ENCODE measurements around the gene PCSK1. TPM values are rescaled to one million over a fixed set of nuclear protein-coding genes. Genes with fewer than 3 reads are reported as not detected.

The PCSK1 gene
- total RNA-seq, 1 experiment from 2014 or later: not detected

GRCh38 chr5:96342581-96342980 is 90.5 kb downstream of the PCSK1 start:
- ATAC-seq (no peak), DNase-seq (ENCODE audit: low read depth, low spot score) (no peak)
- in situ Hi-C loops (cut with HindIII; ENCODE audit: low pct_unique_long_range_greater_than_20kb, low sequenced_read_pairs) (no loop called here), intact Hi-C loops (cut with micrococcal nuclease; ENCODE audit: unreplicated experiment) (no loop called here)
- POLR2A ChIA-PET: no interaction called here
- Histone ChIP-seq H3K36me3 (ENCODE audit: control insufficient read depth, insufficient read depth, low read length) (no peaks in the 10 kb centered on the region), H3K4me3 (ENCODE audit: low read depth in 2 of 2, low read length in 2 of 2) (no peak overlapping the region), H3K4me1 (ENCODE audit: control insufficient read depth, insufficient read depth, low read length) (no peaks in the 10 kb centered on the region), H3K9me3 (ENCODE audit: control insufficient read depth, insufficient read depth, low read depth, low read length) (no peaks in the 10 kb centered on the region), H3K27me3 (ENCODE audit: control insufficient read depth, insufficient read depth, low read length) (no peaks in the 10 kb centered on the region; the same call in 1 of the 2 replicates), H3K27ac (ENCODE audit: low read length) (no peak overlapping the region; the same call in 1 of the 2 replicates)
- no peak for TF ChIP-seq REST (IDR thresholded peaks at IDR 0.05; ENCODE audit: insufficient read depth in 1 of 2, low read depth in 2 of 2, low read length in 1 of 2)
- TF ChIP-seq TCF7L2 (IDR thresholded peaks at IDR 0.05; ENCODE audit: low read depth, low read length): no peak
- TF ChIP-seq SIN3A (IDR thresholded peaks at IDR 0.05; ENCODE audit: borderline replicate concordance, insufficient read depth, low read depth, low read length): no peak
- TF ChIP-seq, protein P1, sequence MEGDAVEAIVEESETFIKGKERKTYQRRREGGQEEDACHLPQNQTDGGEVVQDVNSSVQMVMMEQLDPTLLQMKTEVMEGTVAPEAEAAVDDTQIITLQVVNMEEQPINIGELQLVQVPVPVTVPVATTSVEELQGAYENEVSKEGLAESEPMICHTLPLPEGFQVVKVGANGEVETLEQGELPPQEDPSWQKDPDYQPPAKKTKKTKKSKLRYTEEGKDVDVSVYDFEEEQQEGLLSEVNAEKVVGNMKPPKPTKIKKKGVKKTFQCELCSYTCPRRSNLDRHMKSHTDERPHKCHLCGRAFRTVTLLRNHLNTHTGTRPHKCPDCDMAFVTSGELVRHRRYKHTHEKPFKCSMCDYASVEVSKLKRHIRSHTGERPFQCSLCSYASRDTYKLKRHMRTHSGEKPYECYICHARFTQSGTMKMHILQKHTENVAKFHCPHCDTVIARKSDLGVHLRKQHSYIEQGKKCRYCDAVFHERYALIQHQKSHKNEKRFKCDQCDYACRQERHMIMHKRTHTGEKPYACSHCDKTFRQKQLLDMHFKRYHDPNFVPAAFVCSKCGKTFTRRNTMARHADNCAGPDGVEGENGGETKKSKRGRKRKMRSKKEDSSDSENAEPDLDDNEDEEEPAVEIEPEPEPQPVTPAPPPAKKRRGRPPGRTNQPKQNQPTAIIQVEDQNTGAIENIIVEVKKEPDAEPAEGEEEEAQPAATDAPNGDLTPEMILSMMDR (IDR thresholded peaks at IDR 0.05): no peak
- TF ChIP-seq POLR2AphosphoS5 (IDR thresholded peaks at IDR 0.05; ENCODE audit: low read depth, low read length): no peak
- no TSS peak for BruUV-seq (replicated peaks)
- CTCF ChIA-PET: interaction anchor here (1.4 to 1.6 kb wide), 2 partner anchors 258 to 259 kb away, joined by 3 to 4 read pairs; no protein-coding TSS in a partner anchor

Other genes starting within 250 kb of the PCSK1 start
- gene CAST, start 229.1 kb upstream of the PCSK1 start, total RNA-seq (2021; ENCODE audit: unreplicated experiment): 212 TPM

All from Panc1 (cell line).